Measurements from ENCODE around the gene CNTNAP5.

Gene CNTNAP5

GRCh38 chr2:124646166-124646815 lies 621.2 kb downstream of the CNTNAP5 start:
- no peak for TF ChIP-seq TOX (CRISPR knock-in tag; IDR thresholded peaks at IDR 0.05; ENCODE audit: borderline replicate concordance)
- TF ChIP-seq TSHZ2 (CRISPR knock-in tag; IDR thresholded peaks at IDR 0.05), result no peak
- no peak for TF ChIP-seq ZFP30 (CRISPR knock-in tag; IDR thresholded peaks at IDR 0.05)
- no peak for TF ChIP-seq ZNF70 (CRISPR knock-in tag; IDR thresholded peaks at IDR 0.05)
- no peak for TF ChIP-seq PATZ1 (CRISPR knock-in tag; IDR thresholded peaks at IDR 0.05; ENCODE audit: borderline replicate concordance)
- no peak for TF ChIP-seq CSRNP3 (CRISPR knock-in tag; IDR thresholded peaks at IDR 0.05)
- no peak for TF ChIP-seq GLIS3 (CRISPR knock-in tag; IDR thresholded peaks at IDR 0.05)
- no peak for TF ChIP-seq ISL1 (CRISPR knock-in tag; IDR thresholded peaks at IDR 0.05)
- ATAC-seq, result no peak

- ATAC-seq, result no peak
- TF ChIP-seq ZFP30 (CRISPR knock-in tag; IDR thresholded peaks at IDR 0.05) (no peak), BACH2 (CRISPR knock-in tag; IDR thresholded peaks at IDR 0.05; ENCODE audit: borderline replicate concordance) (no peak), OSR1 (CRISPR knock-in tag; IDR thresholded peaks at IDR 0.05) (no peak), ZFP3 (CRISPR knock-in tag; IDR thresholded peaks at IDR 0.05) (no peak), ARNTL (CRISPR knock-in tag; IDR thresholded peaks at IDR 0.05; ENCODE audit: borderline replicate concordance, low read depth) (no peak), RARB (CRISPR knock-in tag; IDR thresholded peaks at IDR 0.05) (no peak), GLIS3 (CRISPR knock-in tag; IDR thresholded peaks at IDR 0.05) (no peak), CSRNP3 (CRISPR knock-in tag; IDR thresholded peaks at IDR 0.05) (no peak), TOX (CRISPR knock-in tag; IDR thresholded peaks at IDR 0.05; ENCODE audit: borderline replicate concordance) (no peak), CREB5 (CRISPR knock-in tag; IDR thresholded peaks at IDR 0.05; ENCODE audit: low read depth) (no peak), ZC3H10 (CRISPR knock-in tag; IDR thresholded peaks at IDR 0.05) (no peak), PPARA (CRISPR knock-in tag; IDR thresholded peaks at IDR 0.05; ENCODE audit: borderline replicate concordance) (no peak), ESRRG (CRISPR knock-in tag; IDR thresholded peaks at IDR 0.05) (no peak), CSDC2 (CRISPR knock-in tag; IDR thresholded peaks at IDR 0.05) (no peak)
Observed at GRCh38 chr2:124647245-124647644, 622.2 kb downstream of the CNTNAP5 start.

- TF ChIP-seq TCF4 (CRISPR knock-in tag; IDR thresholded peaks at IDR 0.05; ENCODE audit: borderline replicate concordance) (no peak), RARB (CRISPR knock-in tag; IDR thresholded peaks at IDR 0.05) (no peak), ISL1 (CRISPR knock-in tag; IDR thresholded peaks at IDR 0.05) (no peak), ZNF565 (CRISPR knock-in tag; conservative IDR thresholded peaks at IDR 0.05; ENCODE audit: low read depth) (no peak), ZC3H10 (CRISPR knock-in tag; IDR thresholded peaks at IDR 0.05) (no peak), TSHZ2 (CRISPR knock-in tag; IDR thresholded peaks at IDR 0.05) (no peak), CSDC2 (CRISPR knock-in tag; IDR thresholded peaks at IDR 0.05) (no peak), ZFP30 (CRISPR knock-in tag; IDR thresholded peaks at IDR 0.05) (no peak), ZNF70 (CRISPR knock-in tag; IDR thresholded peaks at IDR 0.05) (no peak), POU6F1 (CRISPR knock-in tag; IDR thresholded peaks at IDR 0.05; ENCODE audit: borderline replicate concordance, low read depth) (no peak), ZFP3 (CRISPR knock-in tag; IDR thresholded peaks at IDR 0.05) (no peak), ARNTL (CRISPR knock-in tag; IDR thresholded peaks at IDR 0.05; ENCODE audit: borderline replicate concordance, low read depth) (no peak)
- no peak for ATAC-seq
Observed at GRCh38 chr2:124647663-124648062, 622.6 kb downstream of the CNTNAP5 start.

All from SK-N-SH treated with all-trans-retinoic acid at 6 μM for 48 hours (cell line).